ENCODE results near the gene BTBD16.

The BTBD16 gene

GRCh38 chr10:122244001-122244975 is 26.8 kb upstream of the BTBD16 start:
- CTCF ChIA-PET: interaction anchor here (3.0 kb wide), 1 partner anchor 24 kb away, joined by 11 read pairs; no protein-coding TSS in a partner anchor
- H3K4me3 ChIP-seq (ENCODE audit: low read depth, low read length): no peak overlapping the region
- TF ChIP-seq CTCF (IDR thresholded peaks at IDR 0.05; ENCODE audit: insufficient read depth, low read length, missing control alignments): no peak
- DNase-seq (ENCODE audit: low read depth, low spot score): no peak
- POLR2A ChIA-PET: no interaction called here

- ChIA-PET CTCF (interaction anchor here (1.0 to 3.0 kb wide), 2 partner anchors 12 to 23 kb away, joined by 3 to 11 read pairs; no protein-coding TSS in a partner anchor), POLR2A (no interaction called here)
- H3K4me3 ChIP-seq (ENCODE audit: low read depth, low read length): no peak overlapping the region
- TF ChIP-seq CTCF (IDR thresholded peaks at IDR 0.05; ENCODE audit: insufficient read depth, low read length, missing control alignments): no peak
- no peak for DNase-seq (ENCODE audit: low read depth, low spot score)
Observed at GRCh38 chr10:122245136-122245535, 26.0 kb upstream of the BTBD16 start.

GRCh38 chr10:122245897-122246296 is 25.2 kb upstream of the BTBD16 start:
- ChIA-PET CTCF (interaction anchor here (1.0 to 3.0 kb wide), 4 partner anchors 12 to 22 kb away, joined by 3 to 11 read pairs (median 3); no protein-coding TSS in a partner anchor), POLR2A (no interaction called here)
- no peak for DNase-seq (ENCODE audit: low read depth, low spot score)
- no peak for TF ChIP-seq CTCF (IDR thresholded peaks at IDR 0.05; ENCODE audit: insufficient read depth, low read length, missing control alignments)
- no peak overlapping the region for H3K4me3 ChIP-seq (ENCODE audit: low read depth, low read length)

GRCh38 chr10:122246830-122247520 is 24.1 kb upstream of the BTBD16 start:
- no peak overlapping the region for H3K4me3 ChIP-seq (ENCODE audit: low read depth, low read length)
- no peak for TF ChIP-seq CTCF (IDR thresholded peaks at IDR 0.05; ENCODE audit: insufficient read depth, low read length, missing control alignments)
- CTCF ChIA-PET: interaction anchor here (1.0 to 3.0 kb wide), 6 partner anchors 12 to 105 kb away, joined by 3 to 11 read pairs (median 3); no protein-coding TSS in a partner anchor
- DNase-seq (ENCODE audit: low read depth, low spot score): no peak
- POLR2A ChIA-PET: no interaction called here

GRCh38 chr10:122248356-122249302 is 22.5 kb upstream of the BTBD16 start:
- TF ChIP-seq CTCF (IDR thresholded peaks at IDR 0.05; ENCODE audit: insufficient read depth, low read length, missing control alignments): no peak
- CTCF ChIA-PET: interaction anchor here (1.0 kb wide), 1 partner anchor 19 kb away, joined by 3 read pairs; no protein-coding TSS in a partner anchor
- H3K4me3 ChIP-seq (ENCODE audit: low read depth, low read length): no peak overlapping the region
- POLR2A ChIA-PET: no interaction called here
- DNase-seq (ENCODE audit: low read depth, low spot score): no peak
